Measurements from ENCODE around the gene LLPH. TPM values are rescaled to one million over a fixed set of nuclear protein-coding genes. Genes with fewer than 3 reads are reported as not detected.
A peak's percentile ranks its signal among the peaks of the same experiment; 100 is the strongest.

Gene LLPH
- total and polyA plus RNA-seq, 2 of the 13 experiments (the other 11 are each of a cell fraction or from before 2014, with no cell fraction given), result 4.2 to 25.6 TPM

DNA sequence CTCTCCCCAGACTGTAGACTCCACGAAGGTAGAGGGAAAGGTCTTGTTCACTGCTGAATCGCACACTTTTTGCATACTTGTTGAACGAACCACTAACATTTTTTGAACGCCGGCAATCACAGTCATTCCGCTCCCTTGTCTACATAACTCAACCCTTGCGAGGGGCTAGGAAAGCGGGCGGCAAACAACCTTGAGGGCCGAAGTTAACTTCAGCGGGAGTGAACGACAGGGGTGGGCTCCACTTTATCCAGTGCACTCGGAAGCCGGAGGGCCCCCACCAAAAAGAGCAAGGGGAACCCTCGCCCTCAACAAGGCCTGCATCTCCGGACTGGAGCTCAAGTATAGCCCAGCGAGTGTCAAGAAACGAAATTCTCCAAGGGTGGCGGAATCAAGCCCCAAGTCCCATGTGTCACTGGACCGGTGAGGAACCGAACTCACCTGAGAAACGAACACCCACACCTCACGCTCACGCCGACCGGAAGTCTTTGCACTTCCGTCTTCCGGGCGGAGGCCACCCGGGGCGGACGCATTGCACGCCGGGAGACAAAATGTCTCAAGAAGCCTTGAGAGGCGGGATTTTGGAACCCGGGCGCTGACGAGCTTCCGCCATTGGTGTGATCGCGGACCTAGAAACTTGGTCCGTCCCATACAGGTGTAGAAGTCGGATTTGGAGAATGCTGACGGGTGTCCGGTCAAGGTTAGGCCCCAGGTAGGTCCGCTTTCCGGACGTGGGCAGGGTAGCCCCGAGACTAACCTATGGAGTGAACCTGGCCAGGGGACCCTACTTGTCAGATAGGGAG, at the start of gene LLPH (continued):
- TF ChIP-seq POGZ (CRISPR knock-in tag; IDR thresholded peaks at IDR 0.05) (peak; percentile 91), GABPA (IDR thresholded peaks at IDR 0.05; ENCODE audit: low read depth, low read length) (peak; percentile 94), GABPA (CRISPR knock-in tag; IDR thresholded peaks at IDR 0.05; ENCODE audit: low read depth) (peak; percentile 99), CHD4 (IDR thresholded peaks at IDR 0.05; ENCODE audit: borderline replicate concordance, low read length) (no peak), NFKB2 (CRISPR knock-in tag; IDR thresholded peaks at IDR 0.05; ENCODE audit: borderline replicate concordance) (peak; percentile 71; the same call in 1 of the 2 replicates), FOXO1 (CRISPR knock-in tag; IDR thresholded peaks at IDR 0.05) (no peak), HNF4G (IDR thresholded peaks at IDR 0.05; ENCODE audit: borderline replicate concordance, low read depth, low read length) (no peak), HNF4G (CRISPR knock-in tag; IDR thresholded peaks at IDR 0.05; ENCODE audit: borderline replicate concordance, low read depth) (no peak), THYN1 (CRISPR knock-in tag; IDR thresholded peaks at IDR 0.05; ENCODE audit: borderline replicate concordance, low read depth) (no peak), SRSF1 (optimal IDR thresholded peaks at IDR 0.05; ENCODE audit: low read depth, low read length) (peak; percentile 44), ZNF414 (CRISPR knock-in tag; IDR thresholded peaks at IDR 0.05) (no peak), CBX1 (IDR thresholded peaks at IDR 0.05; ENCODE audit: low read depth) (peak; percentile 60), ZMYM2 (CRISPR knock-in tag; IDR thresholded peaks at IDR 0.05) (no peak), ZNF446 (CRISPR knock-in tag; IDR thresholded peaks at IDR 0.05) (no peak), ISL2 (CRISPR knock-in tag; IDR thresholded peaks at IDR 0.05) (no peak; the same call in 1 of the 2 replicates), MXI1 (IDR thresholded peaks at IDR 0.05; ENCODE audit: borderline replicate concordance, low read depth, low read length) (peak; percentile 83; the same call in 1 of the 3 replicates), ZKSCAN5 (CRISPR knock-in tag; IDR thresholded peaks at IDR 0.05) (no peak), HINFP (CRISPR knock-in tag; IDR thresholded peaks at IDR 0.05; ENCODE audit: low read depth) (peak; percentile 91), ZBTB44 (CRISPR knock-in tag; IDR thresholded peaks at IDR 0.05) (no peak)
- TF ChIP-seq, protein P1, sequence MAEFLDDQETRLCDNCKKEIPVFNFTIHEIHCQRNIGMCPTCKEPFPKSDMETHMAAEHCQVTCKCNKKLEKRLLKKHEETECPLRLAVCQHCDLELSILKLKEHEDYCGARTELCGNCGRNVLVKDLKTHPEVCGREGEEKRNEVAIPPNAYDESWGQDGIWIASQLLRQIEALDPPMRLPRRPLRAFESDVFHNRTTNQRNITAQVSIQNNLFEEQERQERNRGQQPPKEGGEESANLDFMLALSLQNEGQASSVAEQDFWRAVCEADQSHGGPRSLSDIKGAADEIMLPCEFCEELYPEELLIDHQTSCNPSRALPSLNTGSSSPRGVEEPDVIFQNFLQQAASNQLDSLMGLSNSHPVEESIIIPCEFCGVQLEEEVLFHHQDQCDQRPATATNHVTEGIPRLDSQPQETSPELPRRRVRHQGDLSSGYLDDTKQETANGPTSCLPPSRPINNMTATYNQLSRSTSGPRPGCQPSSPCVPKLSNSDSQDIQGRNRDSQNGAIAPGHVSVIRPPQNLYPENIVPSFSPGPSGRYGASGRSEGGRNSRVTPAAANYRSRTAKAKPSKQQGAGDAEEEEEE (CRISPR knock-in tag; IDR thresholded peaks at IDR 0.05; ENCODE audit: borderline replicate concordance), result no peak
- TF ChIP-seq, protein P2, sequence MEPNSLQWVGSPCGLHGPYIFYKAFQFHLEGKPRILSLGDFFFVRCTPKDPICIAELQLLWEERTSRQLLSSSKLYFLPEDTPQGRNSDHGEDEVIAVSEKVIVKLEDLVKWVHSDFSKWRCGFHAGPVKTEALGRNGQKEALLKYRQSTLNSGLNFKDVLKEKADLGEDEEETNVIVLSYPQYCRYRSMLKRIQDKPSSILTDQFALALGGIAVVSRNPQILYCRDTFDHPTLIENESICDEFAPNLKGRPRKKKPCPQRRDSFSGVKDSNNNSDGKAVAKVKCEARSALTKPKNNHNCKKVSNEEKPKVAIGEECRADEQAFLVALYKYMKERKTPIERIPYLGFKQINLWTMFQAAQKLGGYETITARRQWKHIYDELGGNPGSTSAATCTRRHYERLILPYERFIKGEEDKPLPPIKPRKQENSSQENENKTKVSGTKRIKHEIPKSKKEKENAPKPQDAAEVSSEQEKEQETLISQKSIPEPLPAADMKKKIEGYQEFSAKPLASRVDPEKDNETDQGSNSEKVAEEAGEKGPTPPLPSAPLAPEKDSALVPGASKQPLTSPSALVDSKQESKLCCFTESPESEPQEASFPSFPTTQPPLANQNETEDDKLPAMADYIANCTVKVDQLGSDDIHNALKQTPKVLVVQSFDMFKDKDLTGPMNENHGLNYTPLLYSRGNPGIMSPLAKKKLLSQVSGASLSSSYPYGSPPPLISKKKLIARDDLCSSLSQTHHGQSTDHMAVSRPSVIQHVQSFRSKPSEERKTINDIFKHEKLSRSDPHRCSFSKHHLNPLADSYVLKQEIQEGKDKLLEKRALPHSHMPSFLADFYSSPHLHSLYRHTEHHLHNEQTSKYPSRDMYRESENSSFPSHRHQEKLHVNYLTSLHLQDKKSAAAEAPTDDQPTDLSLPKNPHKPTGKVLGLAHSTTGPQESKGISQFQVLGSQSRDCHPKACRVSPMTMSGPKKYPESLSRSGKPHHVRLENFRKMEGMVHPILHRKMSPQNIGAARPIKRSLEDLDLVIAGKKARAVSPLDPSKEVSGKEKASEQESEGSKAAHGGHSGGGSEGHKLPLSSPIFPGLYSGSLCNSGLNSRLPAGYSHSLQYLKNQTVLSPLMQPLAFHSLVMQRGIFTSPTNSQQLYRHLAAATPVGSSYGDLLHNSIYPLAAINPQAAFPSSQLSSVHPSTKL (CRISPR knock-in tag; IDR thresholded peaks at IDR 0.05), result peak; percentile 53
